Stimulated activated CD4-positive, alpha-beta T cell treated with anti-CD3 and anti-CD28 coated beads, Interleukin-2, amount 100 ng/mL, for 24 hours (primary cell): Measurements from ENCODE around the gene SMOC1.
A peak's percentile ranks its signal among the peaks of the same experiment; 100 is the strongest.

Experiments used
- DNase-seq, 2 donors: peaks; one replicate each; pipeline ENCODE4 v3.0.0-alpha.2; 2020

SMOC1 gene

DNA sequence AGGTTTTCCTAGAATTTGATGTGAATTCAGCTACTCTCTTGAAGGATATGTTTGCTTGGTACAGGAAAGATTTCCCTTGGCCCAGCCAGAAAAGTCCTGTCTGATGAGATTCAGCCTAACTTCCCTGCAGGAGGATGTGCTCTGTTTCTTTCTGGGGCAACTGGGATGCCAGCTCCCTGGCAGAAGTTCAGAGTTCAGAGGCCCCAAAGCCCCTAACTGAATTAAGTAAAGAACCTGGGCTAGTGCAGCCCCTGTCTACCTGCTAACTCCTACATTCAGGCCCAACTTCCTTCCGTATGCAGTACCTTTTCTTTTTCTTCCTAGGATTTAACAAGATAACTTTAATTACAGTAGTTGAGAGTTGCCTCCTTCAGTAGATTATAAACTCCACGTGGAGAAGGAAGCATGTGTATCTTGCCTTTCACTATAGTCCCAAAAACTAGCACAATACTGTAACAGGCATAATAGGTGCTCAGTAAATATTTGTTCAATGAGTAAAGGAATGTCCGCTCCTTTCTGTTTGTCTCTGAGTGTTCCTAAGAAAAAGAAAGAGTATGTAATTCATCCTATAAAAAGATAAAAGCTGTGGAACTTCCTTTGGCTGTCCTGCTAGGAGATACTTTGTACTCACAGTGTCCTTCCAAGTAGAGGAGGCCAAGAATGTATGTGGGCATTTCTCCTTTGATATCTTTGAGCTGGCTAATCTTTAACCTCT lies 168.5 kb downstream of the SMOC1 start:
- DNase-seq, result no peak

DNA sequence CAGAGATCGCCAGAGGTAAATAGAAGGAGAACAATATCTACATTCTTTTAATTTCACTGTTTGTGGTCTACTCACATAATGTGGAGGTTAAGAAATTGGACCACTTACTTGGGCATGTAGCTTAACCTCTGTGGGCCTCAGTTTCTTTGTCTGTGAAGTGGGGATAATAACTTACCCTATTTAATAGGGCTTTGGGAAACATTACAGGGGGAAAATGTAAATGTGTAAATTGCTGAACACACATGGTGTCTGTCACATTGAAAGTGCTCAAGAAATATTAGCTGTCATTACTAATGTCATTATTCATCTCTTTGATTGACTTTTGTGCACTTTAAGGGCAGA lies 169.1 kb downstream of the SMOC1 start:
- no peak for DNase-seq

DNA sequence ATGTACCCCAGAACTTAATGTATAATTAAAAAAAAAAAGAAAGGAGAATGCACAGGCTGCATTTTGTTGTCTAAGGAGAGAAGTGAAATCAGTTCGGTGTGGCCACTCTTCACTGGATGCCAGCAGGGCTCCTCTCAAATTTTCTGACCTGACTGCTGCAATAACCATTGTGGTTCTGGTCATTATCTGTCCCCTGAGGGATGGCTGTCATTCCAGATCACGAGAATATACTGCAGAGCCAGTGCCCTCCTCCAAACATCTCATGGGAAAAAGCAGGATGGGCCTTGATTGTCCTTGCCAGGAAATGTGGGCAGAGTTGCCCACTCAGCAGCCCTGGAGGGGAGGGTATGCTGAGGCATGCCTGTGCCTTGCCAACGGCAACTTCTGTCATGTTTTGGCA lies 170.4 kb downstream of the SMOC1 start:
- DNase-seq, result no peak

DNA sequence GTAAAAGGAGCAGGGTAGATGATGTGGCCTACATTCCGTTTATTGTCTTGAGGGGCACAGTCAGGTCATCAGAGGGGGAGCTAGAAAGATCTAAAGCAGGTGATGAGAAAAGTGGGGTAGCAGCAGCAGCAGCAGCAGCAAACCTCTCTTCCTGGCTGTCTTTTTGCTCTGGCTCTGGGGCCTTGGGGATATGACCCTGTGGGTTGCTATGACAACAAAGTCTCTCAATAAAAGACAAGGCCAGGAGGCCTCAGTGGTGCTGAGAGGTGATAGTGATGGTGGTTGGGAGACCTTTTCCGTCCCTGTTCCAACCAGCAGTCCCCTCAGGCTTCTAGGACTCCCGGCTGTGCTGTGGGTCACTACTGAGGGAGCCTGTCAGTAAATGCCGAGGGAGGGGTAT lies 170.9 kb downstream of the SMOC1 start:
- no peak for DNase-seq

DNA sequence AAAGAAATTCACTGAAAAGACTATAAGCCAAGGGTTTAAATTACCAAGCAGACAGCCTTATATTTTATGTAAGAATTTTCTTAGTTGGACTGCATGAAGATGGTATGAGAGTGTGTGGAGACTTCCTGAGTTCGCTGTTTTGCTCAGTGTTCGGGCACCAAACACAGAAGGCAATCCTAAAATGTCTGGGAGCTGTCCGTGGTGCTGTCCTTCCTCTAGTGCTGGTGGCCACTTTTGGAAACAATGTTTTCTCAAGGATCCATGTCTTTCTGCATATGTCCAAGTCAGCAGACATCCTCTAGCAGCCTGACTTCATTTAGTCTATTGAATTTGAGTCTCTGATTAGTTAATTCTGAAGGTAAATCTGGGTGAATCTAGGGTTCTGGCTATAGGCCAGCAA lies 173.8 kb downstream of the SMOC1 start:
- peak in 1 of 2 donors; percentile 17 for DNase-seq

DNA sequence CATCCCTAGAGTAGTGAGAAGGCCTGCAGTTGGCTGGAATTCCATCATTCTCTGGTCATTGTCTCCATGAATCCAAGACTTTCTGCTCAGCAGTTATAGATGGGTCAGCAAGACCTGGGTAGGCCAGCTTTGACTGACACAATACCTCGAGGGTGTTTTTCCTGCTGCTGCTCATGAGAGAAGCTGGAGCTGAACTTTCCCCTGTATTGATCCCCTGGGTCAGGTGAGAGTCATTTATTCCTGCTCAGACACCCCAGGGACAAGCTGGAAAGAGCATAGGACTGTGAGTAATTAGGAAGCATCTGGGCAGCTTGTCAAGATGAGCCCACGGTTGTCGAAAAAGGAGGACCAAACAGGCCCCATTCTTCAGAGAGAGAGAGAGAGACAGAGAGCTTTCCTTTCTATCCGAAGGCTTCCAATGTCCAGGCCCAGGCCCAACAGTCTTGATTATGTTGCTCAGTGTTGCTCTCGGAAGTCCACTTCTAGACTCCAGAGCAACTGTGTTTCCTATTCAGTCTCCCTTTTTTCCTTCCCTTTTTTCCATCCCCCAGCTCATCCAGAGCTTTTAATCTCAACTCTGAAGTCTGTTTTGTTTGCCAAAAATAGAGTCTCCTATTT lies 178.4 kb downstream of the SMOC1 start:
- no peak for DNase-seq

DNA sequence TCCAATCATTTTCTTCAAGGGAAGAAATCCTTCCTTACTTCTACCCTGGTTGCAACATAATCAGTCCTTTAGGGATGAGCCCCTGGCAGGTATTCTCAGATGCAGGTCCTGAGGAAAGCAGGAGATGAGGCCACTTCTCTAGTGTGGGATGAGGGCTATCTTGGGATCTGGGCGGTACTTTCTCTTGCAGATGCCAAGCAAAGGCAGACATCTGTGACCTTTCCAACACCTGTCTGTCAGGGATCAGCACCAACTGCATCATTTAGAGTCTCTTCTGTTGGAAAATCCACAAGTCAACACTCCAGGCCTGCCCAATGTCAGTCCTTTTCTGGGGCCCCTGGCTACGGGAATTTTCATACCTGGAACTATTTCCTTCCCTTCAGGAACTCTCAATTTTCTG lies 180.3 kb downstream of the SMOC1 start:
- no peak for DNase-seq

DNA sequence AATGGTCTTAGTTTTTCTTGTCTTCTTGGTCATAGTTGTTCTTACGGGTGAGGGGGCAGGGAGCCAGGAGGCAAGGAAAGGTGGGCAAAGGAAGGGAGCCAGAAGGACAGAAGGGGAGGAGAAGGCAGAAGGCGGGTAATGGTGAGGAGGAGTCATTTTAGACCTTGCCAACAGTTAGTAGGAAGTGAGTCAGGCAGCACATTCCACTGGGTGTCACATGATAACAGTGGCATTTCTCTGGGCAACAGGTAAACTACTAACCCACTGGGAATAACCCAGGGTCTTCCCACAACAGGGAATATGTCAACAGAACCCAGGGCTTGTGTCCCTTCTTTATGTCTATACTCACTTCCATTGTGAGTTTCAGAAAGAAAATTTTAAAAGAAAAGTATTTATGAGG lies 181.9 kb downstream of the SMOC1 start:
- no peak for DNase-seq

DNA sequence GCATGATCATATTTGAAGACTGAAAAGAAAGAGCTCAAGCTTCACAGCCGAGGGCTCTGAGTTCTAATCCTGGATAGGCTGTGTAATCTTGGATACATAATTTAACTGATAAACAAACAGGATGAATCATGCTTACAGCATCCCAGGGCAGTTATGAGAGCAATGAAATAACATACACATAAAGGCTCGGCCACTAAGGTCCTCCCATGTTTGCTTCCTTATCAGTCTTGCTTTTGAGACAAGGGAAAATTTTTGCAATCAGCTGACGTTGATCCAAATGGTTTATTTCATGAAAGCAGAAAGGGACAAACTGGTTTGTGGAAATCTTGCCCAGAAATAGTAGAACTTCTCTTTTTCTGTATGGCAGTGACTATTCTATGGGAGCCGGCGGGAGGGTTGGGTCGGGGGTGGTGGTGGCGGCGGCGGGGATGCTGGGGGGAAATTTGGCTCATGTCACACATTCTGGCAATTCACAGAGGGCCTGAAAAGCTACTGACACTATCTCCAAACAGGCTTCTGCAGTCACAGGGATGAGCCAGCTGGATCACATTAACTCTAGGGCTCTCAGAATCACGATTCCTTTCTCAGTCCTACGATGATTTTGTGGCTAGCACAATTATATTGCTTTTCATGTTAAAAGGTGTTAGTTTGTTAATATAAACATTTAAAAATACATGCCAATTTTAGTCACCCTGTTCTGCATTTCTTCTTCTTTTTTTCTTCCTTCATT lies 185.1 kb downstream of the SMOC1 start:
- no peak for DNase-seq

DNA sequence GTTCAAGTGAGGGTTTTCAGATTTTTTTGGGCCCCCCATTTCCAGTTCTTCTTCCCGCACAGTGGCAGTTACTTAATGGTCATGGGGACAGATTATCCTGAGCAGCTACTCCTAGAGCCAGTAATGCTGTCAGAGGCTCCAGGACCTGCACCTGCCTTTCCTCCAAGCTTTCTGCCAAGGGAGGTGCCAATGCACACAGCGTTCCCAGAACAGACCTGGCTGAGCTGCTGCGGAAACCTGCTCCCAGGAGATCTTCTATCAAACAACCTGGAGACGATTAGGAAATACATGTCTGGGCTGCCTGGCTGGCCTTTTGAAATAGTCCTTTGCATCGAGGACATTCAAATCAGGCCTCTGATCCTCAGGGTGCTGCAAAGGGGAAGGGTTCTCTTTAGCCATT lies 188.6 kb downstream of the SMOC1 start:
- DNase-seq, result no peak

DNA sequence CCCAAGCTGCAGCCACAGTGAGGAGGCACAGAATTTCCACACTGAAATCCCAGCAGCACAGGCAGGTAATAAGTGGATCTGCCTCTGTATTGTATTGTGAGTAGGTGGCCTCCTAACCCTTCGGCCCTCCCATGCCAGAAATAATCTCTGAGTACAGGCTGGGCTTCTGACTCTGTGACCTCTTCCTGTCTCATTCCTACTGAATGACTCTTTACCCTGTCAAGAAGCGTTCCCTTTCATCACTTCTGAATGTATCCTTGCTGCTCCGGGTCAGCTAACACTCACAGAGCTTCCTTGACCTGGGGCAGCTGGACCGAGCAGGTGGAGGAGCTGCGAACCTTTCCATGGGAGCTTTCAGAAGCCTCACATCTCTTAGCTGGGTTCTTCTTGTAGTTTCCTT lies 190.0 kb downstream of the SMOC1 start:
- no peak for DNase-seq

DNA sequence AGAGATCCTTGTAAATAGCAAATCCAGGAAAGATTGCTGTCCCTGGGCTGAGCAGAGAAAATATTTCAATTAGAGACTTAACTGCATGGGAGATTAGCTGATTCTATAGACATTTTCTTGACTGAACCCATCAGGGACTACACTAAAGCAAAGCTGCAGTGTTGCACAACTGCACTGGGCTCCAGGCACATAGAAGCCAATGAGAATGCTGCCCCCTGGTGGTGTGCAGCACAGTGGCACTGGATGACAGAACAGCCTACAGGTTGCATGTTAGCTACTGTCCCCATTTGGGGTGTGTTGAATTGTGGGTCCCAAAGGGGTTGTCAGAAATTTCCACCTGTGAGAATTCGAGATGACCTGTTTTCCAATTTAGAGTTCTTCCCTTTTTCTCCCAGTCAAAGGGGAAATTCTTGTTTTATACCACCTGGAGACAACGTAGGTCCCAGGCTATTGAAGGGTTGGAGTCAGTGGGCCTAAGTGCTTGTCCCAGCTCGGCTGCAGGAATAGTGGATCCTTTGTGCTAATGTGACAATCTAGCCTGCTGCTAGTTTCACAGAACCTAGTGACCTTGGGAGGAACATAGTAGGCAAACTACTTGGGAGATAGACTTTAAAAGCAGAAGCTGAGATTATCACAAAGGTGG lies 194.8 kb downstream of the SMOC1 start:
- DNase-seq, result peak; percentile 60 to 73

DNA sequence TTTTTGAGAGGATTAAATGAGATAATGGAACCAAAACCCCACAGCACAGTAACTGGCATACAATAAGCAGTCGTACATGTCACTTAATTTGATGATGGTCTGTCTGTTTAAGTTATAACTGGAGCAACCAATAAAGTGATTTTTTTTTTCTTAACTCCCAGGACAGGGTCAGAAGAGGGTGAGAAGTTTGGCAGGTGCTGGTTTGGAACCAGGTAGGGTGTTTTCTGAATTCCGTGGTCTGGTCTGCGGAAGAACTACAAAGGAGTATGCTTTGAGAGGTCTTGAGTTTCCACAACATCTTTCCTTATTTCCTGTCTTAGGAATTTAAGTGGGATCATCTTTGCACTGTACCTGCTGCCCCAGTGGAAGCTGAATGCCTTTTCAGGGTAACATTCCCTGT lies 197.8 kb downstream of the SMOC1 start:
- DNase-seq, result no peak

DNA sequence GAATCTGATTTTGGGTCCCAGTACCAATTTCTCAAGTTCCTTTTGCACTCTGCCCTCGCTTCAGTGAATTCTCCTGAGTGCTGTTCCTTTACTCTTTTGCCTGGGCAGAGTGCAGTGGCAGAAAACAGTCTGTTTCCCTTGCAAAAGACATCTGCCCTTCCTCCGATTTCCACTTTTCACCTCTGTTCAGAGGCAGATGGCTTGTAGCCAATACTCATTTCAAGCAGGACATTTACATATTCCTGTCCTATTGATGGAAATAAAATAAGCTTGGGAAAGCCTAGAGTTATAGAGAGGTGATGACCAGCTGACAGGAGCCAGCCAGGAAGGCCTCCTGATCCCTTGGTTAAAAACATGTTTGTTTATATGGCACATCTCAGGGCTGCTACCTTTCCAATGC lies 198.5 kb downstream of the SMOC1 start:
- DNase-seq, result no peak

DNA sequence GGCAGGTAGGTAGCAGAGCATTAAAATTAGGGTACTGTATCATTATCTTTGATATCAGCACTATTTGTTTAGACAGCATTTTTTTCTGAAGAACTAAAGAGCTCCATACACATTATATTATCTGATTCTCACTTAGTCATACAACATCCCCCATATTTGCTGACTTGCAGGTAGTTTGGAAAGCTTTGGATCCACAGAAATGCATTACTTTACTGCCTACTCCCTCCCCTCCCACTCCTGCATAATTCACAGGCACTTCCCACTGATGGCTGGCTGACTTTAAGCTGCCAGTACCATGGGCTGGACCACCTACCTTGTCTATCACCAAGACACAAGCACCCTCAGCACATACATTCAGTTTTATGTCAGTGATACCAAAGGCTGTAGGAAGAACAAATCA lies 199.1 kb downstream of the SMOC1 start:
- DNase-seq, result no peak

DNA sequence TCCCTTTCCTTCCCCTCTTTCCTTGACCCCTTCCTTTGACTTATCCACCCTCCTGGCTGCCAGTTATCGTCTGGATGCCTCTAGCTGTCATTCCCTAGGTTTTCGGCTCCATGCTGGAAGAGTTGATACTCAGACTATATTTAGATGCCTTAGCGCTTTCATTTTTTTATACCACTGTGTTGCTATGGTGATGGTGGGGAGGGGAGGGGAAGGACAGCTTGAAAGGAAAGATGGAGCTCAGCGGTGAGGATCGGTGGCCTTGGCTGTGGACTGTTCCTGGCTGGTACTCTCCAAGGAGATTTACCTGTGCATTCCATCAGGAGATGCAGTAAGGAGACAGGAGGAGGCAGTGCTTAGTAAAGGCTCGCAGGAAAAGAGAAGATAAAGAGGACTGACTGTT lies 200.9 kb downstream of the SMOC1 start:
- DNase-seq, result no peak
